Esophagus muscularis mucosa (tissue), 4 donors: Measurements from ENCODE around the gene GPATCH8. TPM values are rescaled to one million over a fixed set of nuclear protein-coding genes. Genes with fewer than 3 reads are reported as not detected.
"Not testable (repeated sequence)": the region's sequence is repeated elsewhere in the genome, so short reads cannot be mapped to it uniquely, and the experiment has no call there.

Source experiments
- DNase-seq: peaks from one replicate; pipeline ENCODE4 v3.0.0-alpha.2; 2017; ENCODE audit errors: extremely low spot score
- H3K27ac ChIP-seq, 4 donors: fragments of 200-600 bp; sonication (generic); replicated peaks in 1 of 4; 1 replicate in 3 of 4; 2 replicates in 1 of 4; pipeline ENCODE4 v1.5.1; 2016 to 2019; ENCODE audit warnings: mild to moderate bottlenecking in 1 of 4
- H3K27me3 ChIP-seq, 4 donors: fragments of 200-600 bp; sonication (generic); one replicate each; pipeline versions ENCODE4 v1.5.1 to v1.6.0; 2016 to 2019
- H3K36me3 ChIP-seq, 4 donors: fragments of 200-600 bp; sonication (generic); one replicate each; pipeline ENCODE4 v1.5.1; 2016 to 2019
- H3K4me1 ChIP-seq, 4 donors: fragments of 200-600 bp; sonication (generic); one replicate each; pipeline ENCODE4 v1.5.1; 2016 to 2019
- H3K4me3 ChIP-seq, 4 donors: fragments of 200-600 bp; sonication (generic); 1 replicate in 2 of 4; 2 replicates in 2 of 4; pipeline ENCODE4 v1.5.1; 2016 to 2019; ENCODE audit warnings: mild to moderate bottlenecking in 4 of 4, moderate library complexity in 1 of 4
- H3K9me3 ChIP-seq, 4 donors: fragments of 200-600 bp; sonication (generic); 1 replicate in 3 of 4; 2 replicates in 1 of 4; pipeline ENCODE4 v1.5.1; 2016 to 2019
- EP300 ChIP-seq: sonication (generic); formaldehyde crosslinking; IDR thresholded peaks from one replicate; pipeline ENCODE4 v1.6.1; 2017; ENCODE audit warnings: antibody characterized with exemption
- POLR2A ChIP-seq: fragments of 450-650 bp; IDR thresholded peaks from one replicate; pipeline ENCODE4 v1.6.1; 2017; ENCODE audit warnings: antibody characterized with exemption, moderate library complexity, mild to moderate bottlenecking, low read depth
- POLR2AphosphoS5 ChIP-seq, 2 donors: sonication (generic); formaldehyde crosslinking; IDR thresholded peaks; one replicate each; pipeline ENCODE4 v1.6.1; 2017; ENCODE audit warnings: antibody characterized with exemption in 2 of 2
- WGBS: methylation state at CpG from one replicate; pipeline ENCODE4 v1.1.5; 2018; 5-methylcytosine and 5-hydroxymethylcytosine counted together
- intact Hi-C: fragments of 100-400 bp; cut with DNase I; formaldehyde crosslinking; loops from one replicate; pipeline ENCODE4 v1.15.1; 2023
- total RNA-seq, 4 donors: library from RNA; depleted of rRNA; stranded (reverse); fragments of >200 nt; gene quantifications; one replicate each; pipeline versions ENCODE4 v1.1.0 to v1.2.1, GENCODE V29; 2016
- TF ChIP-seq, protein P1 (sequence below), 3 experiments: fragments of 200-600 bp in 2 of 3; fragments of 450-650 bp in 1 of 3; sonication (generic) in 2 of 3; IDR thresholded peaks; one replicate each; pipeline ENCODE4 v1.5.1; 2017 to 2019; ENCODE audit warnings: antibody characterized with exemption in 3 of 3, mild to moderate bottlenecking in 2 of 3, moderate library complexity in 1 of 3

The GPATCH8 gene
- total RNA-seq, 4 donors from 2014 or later = 21.0 to 51.1 (median 27.9) TPM

GRCh38 chr17:44394833-44395232 lies 108.4 kb downstream of the GPATCH8 start:
- intact Hi-C loops = no loop called here
- Histone ChIP-seq H3K9me3 (no peaks in the 10 kb centered on the region), H3K36me3 (peaks cover 3 to 35% (median 32%) of the 10 kb centered on the region in 4 donors), H3K27ac (no peak overlapping the region), H3K27me3 (no peaks in the 10 kb centered on the region), H3K4me1 (no peaks in the 10 kb centered on the region), H3K4me3 (no peak overlapping the region)
- 94% methylated on average over 2 of the region's 2 CpGs for WGBS
- TF ChIP-seq EP300 (no peak), POLR2A (no peak), POLR2AphosphoS5 (IDR thresholded peaks at IDR 0.05) (no peak)
- TF ChIP-seq, protein P1, sequence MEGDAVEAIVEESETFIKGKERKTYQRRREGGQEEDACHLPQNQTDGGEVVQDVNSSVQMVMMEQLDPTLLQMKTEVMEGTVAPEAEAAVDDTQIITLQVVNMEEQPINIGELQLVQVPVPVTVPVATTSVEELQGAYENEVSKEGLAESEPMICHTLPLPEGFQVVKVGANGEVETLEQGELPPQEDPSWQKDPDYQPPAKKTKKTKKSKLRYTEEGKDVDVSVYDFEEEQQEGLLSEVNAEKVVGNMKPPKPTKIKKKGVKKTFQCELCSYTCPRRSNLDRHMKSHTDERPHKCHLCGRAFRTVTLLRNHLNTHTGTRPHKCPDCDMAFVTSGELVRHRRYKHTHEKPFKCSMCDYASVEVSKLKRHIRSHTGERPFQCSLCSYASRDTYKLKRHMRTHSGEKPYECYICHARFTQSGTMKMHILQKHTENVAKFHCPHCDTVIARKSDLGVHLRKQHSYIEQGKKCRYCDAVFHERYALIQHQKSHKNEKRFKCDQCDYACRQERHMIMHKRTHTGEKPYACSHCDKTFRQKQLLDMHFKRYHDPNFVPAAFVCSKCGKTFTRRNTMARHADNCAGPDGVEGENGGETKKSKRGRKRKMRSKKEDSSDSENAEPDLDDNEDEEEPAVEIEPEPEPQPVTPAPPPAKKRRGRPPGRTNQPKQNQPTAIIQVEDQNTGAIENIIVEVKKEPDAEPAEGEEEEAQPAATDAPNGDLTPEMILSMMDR (IDR thresholded peaks at IDR 0.05) = no peak
- DNase-seq = no peak

GRCh38 chr17:44394112-44394511 lies 109.1 kb downstream of the GPATCH8 start:
- intact Hi-C loops, H3K27ac ChIP-seq, H3K27me3 ChIP-seq, H3K9me3 ChIP-seq, H3K4me1 ChIP-seq, DNase-seq, H3K4me3 ChIP-seq: not testable (repeated sequence)
- 88% methylated on average over 9 of the region's 9 CpGs for WGBS
- H3K36me3 ChIP-seq = peaks cover 0 to 28% (median 25%) of the 10 kb centered on the region in 4 donors

GRCh38 chr17:44390250-44390870 lies 112.8 kb downstream of the GPATCH8 start:
- Histone ChIP-seq H3K27ac (no peak overlapping the region), H3K9me3 (no peaks in the 10 kb centered on the region), H3K4me1 (peaks cover 8 to 9% (median 9%) of the 10 kb centered on the region in 4 donors), H3K36me3 (no peaks in the 10 kb centered on the region), H3K4me3 (no peak overlapping the region), H3K27me3 (peaks cover 0 to 7% (median 0%) of the 10 kb centered on the region in 4 donors)
- intact Hi-C loops = no loop called here
- DNase-seq = no peak
- no peak for TF ChIP-seq EP300
- TF ChIP-seq POLR2AphosphoS5 (IDR thresholded peaks at IDR 0.05) = no peak
- no peak for TF ChIP-seq POLR2A
- TF ChIP-seq, protein P1 (IDR thresholded peaks at IDR 0.05) = no peak
- WGBS = 77% methylated on average over 10 of the region's 10 CpGs

DNA sequence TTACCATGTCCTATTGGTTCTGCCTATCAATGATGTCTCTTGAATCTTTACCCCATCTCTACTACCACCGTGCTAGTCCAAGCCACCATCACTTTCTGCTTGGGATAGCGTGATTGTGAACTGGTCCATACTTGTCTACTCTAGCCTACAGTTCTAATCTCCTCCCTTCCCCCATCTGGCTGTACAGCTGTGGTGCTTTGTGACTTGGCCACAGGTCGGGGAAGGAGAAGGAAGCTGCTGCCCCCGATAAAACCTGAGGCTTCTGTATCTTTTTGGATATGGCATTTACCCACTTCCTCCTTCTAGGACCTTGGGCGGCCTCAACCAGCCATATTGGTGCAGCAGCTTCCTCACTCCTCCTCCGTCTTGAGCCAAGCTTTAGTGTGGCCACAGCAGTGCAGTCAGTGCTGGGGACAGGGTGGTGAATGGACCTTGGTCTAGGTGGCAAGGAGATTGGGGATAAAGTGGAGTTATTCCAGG lies 113.4 kb downstream of the GPATCH8 start:
- no peaks in the 10 kb centered on the region for H3K9me3 ChIP-seq
- DNase-seq = no peak
- intact Hi-C loops = no loop called here
- no peak for TF ChIP-seq POLR2AphosphoS5 (IDR thresholded peaks at IDR 0.05)
- TF ChIP-seq POLR2A = no peak
- no peak for TF ChIP-seq EP300
- TF ChIP-seq, protein P1 (IDR thresholded peaks at IDR 0.05) = no peak
- peaks cover 11 to 15% (median 14%) of the 10 kb centered on the region in 4 donors for H3K4me1 ChIP-seq
- H3K27me3 ChIP-seq = peaks cover 0 to 13% (median 0%) of the 10 kb centered on the region in 4 donors
- H3K27ac ChIP-seq = no peak overlapping the region
- H3K4me3 ChIP-seq = no peak overlapping the region
- WGBS = 63% methylated on average over 4 of the region's 6 CpGs
- no peaks in the 10 kb centered on the region for H3K36me3 ChIP-seq

GRCh38 chr17:44389281-44389680 lies 113.9 kb downstream of the GPATCH8 start, which contains the start of gene ITGA2B:
ITGA2B (minus strand) TSS chr17:44389649; CDS start chr17:44389473, 176 bp downstream.
- Histone ChIP-seq H3K36me3 (no peaks in the 10 kb centered on the region), H3K4me3 (no peak within 1 kb of the TSS), H3K27me3 (peaks cover 0 to 18% (median 0%) of the 10 kb centered on the region in 4 donors), H3K9me3 (no peaks in the 10 kb centered on the region), H3K27ac (no peak within 1 kb of the TSS), H3K4me1 (peaks cover 15 to 20% (median 19%) of the 10 kb centered on the region in 4 donors)
- WGBS = 62% methylated on average over 1 of the region's 1 CpG
- intact Hi-C loops = no loop called here
- DNase-seq = no peak
- TF ChIP-seq EP300 (no peak), POLR2A (no peak), POLR2AphosphoS5 (IDR thresholded peaks at IDR 0.05) (no peak)
- TF ChIP-seq, protein P1 (IDR thresholded peaks at IDR 0.05) = no peak
